ENCODE measurements around the gene CYP19A1. TPM values are rescaled to one million over a fixed set of nuclear protein-coding genes. Genes with fewer than 3 reads are reported as not detected.

The CYP19A1 gene
- total RNA-seq, result not detected
- polyA plus RNA-seq, result not detected

GRCh38 chr15:51338496-51338895, at the start of gene CYP19A1:
Gene CYP19A1, minus strand, starts transcription at chr15:51338596. Its CDS starts 95,684 bp downstream, at chr15:51242912.
- Mint-ChIP-seq H3K9me3 (peaks cover 0 to 3% (median 0%) of the 10 kb centered on the region in 5 donors), H3K4me3 (no peak within 1 kb of the TSS), H3K36me3 (no peaks in the 10 kb centered on the region), H3K27ac (no peak within 1 kb of the TSS), H3K27me3 (peaks cover 21 to 24% of the 10 kb centered on the region in 2 donors), H3K4me1 (no peaks in the 10 kb centered on the region)
- no peaks in the 10 kb centered on the region for H3K9me3 ChIP-seq (ENCODE audit: low read length)
- H3K36me3 ChIP-seq (ENCODE audit: insufficient read depth, low read length), result no peaks in the 10 kb centered on the region
- no peaks in the 10 kb centered on the region for H3K4me1 ChIP-seq (ENCODE audit: insufficient read depth, low read length)
- CTCF ChIA-PET, result no interaction called here
- H3K4me3 ChIP-seq (ENCODE audit: low read length), result no peak within 1 kb of the TSS
- no peak within 1 kb of the TSS for H3K27ac ChIP-seq (ENCODE audit: low read depth, low read length)
- POLR2A ChIA-PET, result no interaction called here
- no peaks in the 10 kb centered on the region for H3K27me3 ChIP-seq (ENCODE audit: insufficient read depth, low read length, poor library complexity, severe bottlenecking)
- DNase-seq, result no peak

DNA sequence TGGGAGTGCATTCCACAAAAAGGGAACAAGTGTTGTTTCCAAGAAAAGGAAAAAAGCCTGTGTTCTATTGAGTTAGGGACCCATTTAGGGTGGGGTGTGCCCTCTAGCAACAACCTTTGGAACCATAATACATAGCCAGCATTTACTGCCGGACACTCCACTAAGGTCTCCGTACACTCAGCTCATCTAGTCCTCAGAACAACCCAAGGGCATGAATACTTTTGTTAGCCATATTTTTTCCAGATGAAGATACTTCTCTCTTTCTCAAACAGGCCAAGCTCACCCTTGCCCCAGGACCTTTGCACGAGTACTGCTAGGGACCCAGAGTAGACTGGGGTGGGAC, 49.3 kb upstream of the CYP19A1 start:
- Mint-ChIP-seq H3K36me3 (no peaks in the 10 kb centered on the region), H3K4me3 (no peak overlapping the region), H3K4me1 (no peaks in the 10 kb centered on the region), H3K27me3 (peaks cover 2 to 24% of the 10 kb centered on the region in 2 donors), H3K27ac (no peak overlapping the region), H3K9me3 (peaks cover 0 to 2% (median 0%) of the 10 kb centered on the region in 5 donors)
- Histone ChIP-seq H3K27ac (ENCODE audit: low read depth, low read length) (no peak overlapping the region), H3K4me3 (ENCODE audit: low read length) (no peak overlapping the region), H3K9me3 (ENCODE audit: low read length) (no peaks in the 10 kb centered on the region), H3K36me3 (ENCODE audit: insufficient read depth, low read length) (no peaks in the 10 kb centered on the region), H3K27me3 (ENCODE audit: insufficient read depth, low read length, poor library complexity, severe bottlenecking) (no peaks in the 10 kb centered on the region), H3K4me1 (ENCODE audit: insufficient read depth, low read length) (no peaks in the 10 kb centered on the region)
- no peak for DNase-seq
- ChIA-PET POLR2A (no interaction called here), CTCF (no interaction called here)

GRCh38 chr15:51386960-51387698, 48.7 kb upstream of the CYP19A1 start:
- Histone ChIP-seq H3K4me1 (ENCODE audit: insufficient read depth, low read length) (no peaks in the 10 kb centered on the region), H3K27ac (ENCODE audit: low read depth, low read length) (no peak overlapping the region), H3K27me3 (ENCODE audit: insufficient read depth, low read length, poor library complexity, severe bottlenecking) (no peaks in the 10 kb centered on the region), H3K36me3 (ENCODE audit: insufficient read depth, low read length) (no peaks in the 10 kb centered on the region), H3K9me3 (ENCODE audit: low read length) (no peaks in the 10 kb centered on the region), H3K4me3 (ENCODE audit: low read length) (no peak overlapping the region)
- peaks cover 4 to 26% of the 10 kb centered on the region in 2 donors for H3K27me3 Mint-ChIP-seq
- CTCF ChIA-PET, result no interaction called here
- DNase-seq, result no peak
- H3K4me3 Mint-ChIP-seq, result no peak overlapping the region
- H3K9me3 Mint-ChIP-seq, result peaks cover 0 to 2% (median 0%) of the 10 kb centered on the region in 5 donors
- no peaks in the 10 kb centered on the region for H3K4me1 Mint-ChIP-seq
- no peaks in the 10 kb centered on the region for H3K36me3 Mint-ChIP-seq
- H3K27ac Mint-ChIP-seq, result no peak overlapping the region
- POLR2A ChIA-PET, result no interaction called here

DNA sequence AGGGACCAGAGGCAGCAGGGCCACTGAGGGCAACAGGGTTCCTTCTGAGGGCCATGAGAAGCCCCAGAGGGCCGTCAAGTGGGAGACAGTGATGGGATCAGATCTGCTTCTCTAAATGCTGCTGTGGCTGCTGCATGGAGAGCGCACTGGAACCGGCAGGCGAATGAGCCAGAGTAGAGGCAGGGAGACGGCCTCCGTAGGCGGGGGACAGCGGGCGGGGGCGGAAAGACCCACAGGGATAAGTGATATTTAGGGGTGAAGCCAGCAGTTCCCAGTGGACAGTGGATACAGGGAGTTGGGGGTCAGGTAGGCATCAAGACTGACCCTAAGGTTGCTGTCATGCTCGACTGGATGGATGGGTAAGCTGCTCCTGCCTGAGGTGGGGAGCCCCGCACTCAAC, 48.1 kb upstream of the CYP19A1 start:
- no peak overlapping the region for H3K27ac Mint-ChIP-seq
- H3K36me3 ChIP-seq (ENCODE audit: insufficient read depth, low read length), result no peaks in the 10 kb centered on the region
- no peak for DNase-seq
- POLR2A ChIA-PET, result no interaction called here
- no peaks in the 10 kb centered on the region for H3K4me1 Mint-ChIP-seq
- peaks cover 8 to 32% of the 10 kb centered on the region in 2 donors for H3K27me3 Mint-ChIP-seq
- CTCF ChIA-PET, result no interaction called here
- H3K9me3 Mint-ChIP-seq, result peaks cover 0 to 2% (median 0%) of the 10 kb centered on the region in 5 donors
- no peak overlapping the region for H3K27ac ChIP-seq (ENCODE audit: low read depth, low read length)
- no peak overlapping the region for H3K4me3 ChIP-seq (ENCODE audit: low read length)
- H3K36me3 Mint-ChIP-seq, result no peaks in the 10 kb centered on the region
- H3K4me3 Mint-ChIP-seq, result no peak overlapping the region
- H3K4me1 ChIP-seq (ENCODE audit: insufficient read depth, low read length), result no peaks in the 10 kb centered on the region
- H3K9me3 ChIP-seq (ENCODE audit: low read length), result no peaks in the 10 kb centered on the region
- H3K27me3 ChIP-seq (ENCODE audit: insufficient read depth, low read length, poor library complexity, severe bottlenecking), result no peaks in the 10 kb centered on the region

- Mint-ChIP-seq H3K4me1 (no peaks in the 10 kb centered on the region), H3K36me3 (no peaks in the 10 kb centered on the region), H3K9me3 (peaks cover 0 to 2% (median 0%) of the 10 kb centered on the region in 5 donors), H3K4me3 (no peak overlapping the region), H3K27me3 (peaks cover 8 to 34% of the 10 kb centered on the region in 2 donors), H3K27ac (no peak overlapping the region)
- Histone ChIP-seq H3K36me3 (ENCODE audit: insufficient read depth, low read length) (no peaks in the 10 kb centered on the region), H3K4me3 (ENCODE audit: low read length) (no peak overlapping the region), H3K9me3 (ENCODE audit: low read length) (no peaks in the 10 kb centered on the region), H3K27ac (ENCODE audit: low read depth, low read length) (no peak overlapping the region), H3K4me1 (ENCODE audit: insufficient read depth, low read length) (no peaks in the 10 kb centered on the region), H3K27me3 (ENCODE audit: insufficient read depth, low read length, poor library complexity, severe bottlenecking) (no peaks in the 10 kb centered on the region)
- ChIA-PET CTCF (no interaction called here), POLR2A (no interaction called here)
- no peak for DNase-seq
Observed at GRCh38 chr15:51386029-51386428, 47.6 kb upstream of the CYP19A1 start.

DNA sequence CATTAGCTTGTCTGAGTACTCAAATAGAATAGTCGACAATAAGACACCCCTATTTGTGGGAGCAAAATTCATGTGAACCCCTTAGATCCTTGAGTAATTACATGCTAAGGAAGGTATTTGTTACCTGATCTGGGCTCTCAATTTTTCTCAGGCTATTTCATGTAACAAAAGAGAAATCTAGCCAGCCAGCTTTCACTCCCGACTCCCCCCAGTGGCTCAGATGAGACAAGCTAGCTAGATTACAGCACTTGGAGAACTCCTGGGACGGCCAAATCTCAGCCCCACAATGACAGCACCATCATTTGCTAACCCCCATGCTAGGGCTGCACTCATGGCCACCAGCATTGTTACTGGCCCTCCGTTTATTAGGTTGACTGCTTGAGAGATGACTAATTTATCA, 44.4 kb upstream of the CYP19A1 start:
- Mint-ChIP-seq H3K4me1 (no peaks in the 10 kb centered on the region), H3K4me3 (no peak overlapping the region), H3K27me3 (peaks cover 8 to 31% of the 10 kb centered on the region in 2 donors), H3K36me3 (no peaks in the 10 kb centered on the region), H3K27ac (no peak overlapping the region), H3K9me3 (peaks cover 0 to 2% (median 0%) of the 10 kb centered on the region in 5 donors)
- Histone ChIP-seq H3K4me1 (ENCODE audit: insufficient read depth, low read length) (no peaks in the 10 kb centered on the region), H3K4me3 (ENCODE audit: low read length) (no peak overlapping the region), H3K27ac (ENCODE audit: low read depth, low read length) (no peak overlapping the region), H3K36me3 (ENCODE audit: insufficient read depth, low read length) (no peaks in the 10 kb centered on the region), H3K9me3 (ENCODE audit: low read length) (no peaks in the 10 kb centered on the region), H3K27me3 (ENCODE audit: insufficient read depth, low read length, poor library complexity, severe bottlenecking) (no peaks in the 10 kb centered on the region)
- no peak for DNase-seq
- POLR2A ChIA-PET, result no interaction called here
- CTCF ChIA-PET, result no interaction called here

- Histone ChIP-seq H3K27ac (ENCODE audit: low read depth, low read length) (no peak overlapping the region), H3K9me3 (ENCODE audit: low read length) (no peaks in the 10 kb centered on the region), H3K4me1 (ENCODE audit: insufficient read depth, low read length) (no peaks in the 10 kb centered on the region), H3K36me3 (ENCODE audit: insufficient read depth, low read length) (no peaks in the 10 kb centered on the region), H3K4me3 (ENCODE audit: low read length) (no peak overlapping the region), H3K27me3 (ENCODE audit: insufficient read depth, low read length, poor library complexity, severe bottlenecking) (no peaks in the 10 kb centered on the region)
- Mint-ChIP-seq H3K9me3 (no peaks in the 10 kb centered on the region), H3K27ac (no peak overlapping the region), H3K4me3 (no peak overlapping the region), H3K36me3 (no peaks in the 10 kb centered on the region), H3K27me3 (peaks cover 6 to 31% of the 10 kb centered on the region in 2 donors), H3K4me1 (no peaks in the 10 kb centered on the region)
- CTCF ChIA-PET, result no interaction called here
- no peak for DNase-seq
- POLR2A ChIA-PET, result no interaction called here
Observed at GRCh38 chr15:51380999-51381806, 42.8 kb upstream of the CYP19A1 start.

GRCh38 chr15:51379390-51379789, 41.0 kb upstream of the CYP19A1 start:
- H3K27me3 Mint-ChIP-seq, result peaks cover 6 to 25% of the 10 kb centered on the region in 2 donors

More at GRCh38 chr15:51379390-51379789, 41.0 kb upstream of the CYP19A1 start:
- no peak overlapping the region for H3K4me3 ChIP-seq (ENCODE audit: low read length)
- Mint-ChIP-seq H3K4me3 (no peak overlapping the region), H3K9me3 (no peaks in the 10 kb centered on the region), H3K36me3 (no peaks in the 10 kb centered on the region), H3K4me1 (no peaks in the 10 kb centered on the region), H3K27ac (no peak overlapping the region)
- ChIA-PET POLR2A (no interaction called here), CTCF (no interaction called here)
- H3K36me3 ChIP-seq (ENCODE audit: insufficient read depth, low read length), result no peaks in the 10 kb centered on the region
- H3K4me1 ChIP-seq (ENCODE audit: insufficient read depth, low read length), result no peaks in the 10 kb centered on the region
- no peak for DNase-seq
- no peaks in the 10 kb centered on the region for H3K9me3 ChIP-seq (ENCODE audit: low read length)
- H3K27ac ChIP-seq (ENCODE audit: low read depth, low read length), result no peak overlapping the region
- H3K27me3 ChIP-seq (ENCODE audit: insufficient read depth, low read length, poor library complexity, severe bottlenecking), result no peaks in the 10 kb centered on the region

Measured in CD8-positive, alpha-beta memory T cell (primary cell).